Stimulated activated CD4-positive, alpha-beta T cell treated with anti-CD3 and anti-CD28 coated beads, Interleukin-1b, Interleukin-23, amount 100 ng/mL, for 24 hours (primary cell): ENCODE results near the gene CCL24.
"Not testable (repeated sequence)": the region's sequence is repeated elsewhere in the genome, so short reads cannot be mapped to it uniquely, and the experiment has no call there.

Experiments
- DNase-seq, 4 experiments: peaks; one replicate each; pipeline ENCODE4 v3.0.0-alpha.2; 2020; ENCODE audit warnings: low read depth in 4 of 4, low spot score in 1 of 4

Gene CCL24

DNA sequence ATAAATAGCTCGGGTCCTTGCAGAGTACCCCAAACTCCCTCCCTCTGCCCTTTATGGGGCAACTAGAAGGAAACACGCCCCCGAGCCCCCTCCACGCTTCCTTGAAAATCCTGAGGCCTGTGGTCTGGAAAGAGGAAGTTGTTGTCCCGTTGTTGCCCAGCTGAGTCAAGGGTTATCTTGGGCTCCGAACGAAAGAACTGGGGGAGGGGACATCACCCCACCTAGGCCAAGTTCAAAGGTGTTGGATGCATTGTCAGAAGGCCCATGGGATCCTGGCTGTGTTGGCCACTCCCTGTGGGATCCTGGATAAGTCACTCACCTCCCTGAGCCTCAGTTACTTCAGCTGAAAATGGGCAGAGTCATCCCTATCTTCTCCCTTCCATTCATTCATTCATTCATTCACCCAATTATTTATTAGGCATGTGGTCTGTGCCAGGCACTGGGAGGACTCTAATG is at the start of gene CCL24:
CCL24 (minus strand) TSS at position 26 of the 456 bp plus-strand sequence. CDS start 91 bp downstream, outside the sequence.
- DNase-seq, result no peak

DNA sequence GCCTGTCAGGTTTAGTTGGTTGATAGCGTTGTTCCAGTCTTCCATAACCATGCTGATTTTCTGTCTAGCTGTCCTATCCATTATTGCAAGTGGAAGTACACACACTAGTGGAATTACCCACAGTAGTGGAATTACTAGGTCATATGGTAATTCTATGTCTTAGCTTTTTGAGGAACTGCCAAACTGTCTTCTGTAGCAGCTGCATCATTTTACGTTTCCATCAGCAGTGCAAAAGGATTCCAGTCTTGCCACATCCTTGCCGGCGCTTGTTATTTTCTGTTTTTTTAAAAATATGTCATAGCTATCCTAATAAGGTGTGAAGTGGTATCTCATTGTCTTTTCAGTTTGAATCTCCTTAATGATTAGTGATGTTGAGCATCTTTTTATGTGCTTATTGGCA is 48.0 kb upstream of the CCL24 start:
- DNase-seq, result no peak

- no peak for DNase-seq
Measured at GRCh38 chr7:75858410-75858809, 44.8 kb upstream of the CCL24 start.

GRCh38 chr7:75856536-75856935 is 42.9 kb upstream of the CCL24 start:
- no peak for DNase-seq

DNA sequence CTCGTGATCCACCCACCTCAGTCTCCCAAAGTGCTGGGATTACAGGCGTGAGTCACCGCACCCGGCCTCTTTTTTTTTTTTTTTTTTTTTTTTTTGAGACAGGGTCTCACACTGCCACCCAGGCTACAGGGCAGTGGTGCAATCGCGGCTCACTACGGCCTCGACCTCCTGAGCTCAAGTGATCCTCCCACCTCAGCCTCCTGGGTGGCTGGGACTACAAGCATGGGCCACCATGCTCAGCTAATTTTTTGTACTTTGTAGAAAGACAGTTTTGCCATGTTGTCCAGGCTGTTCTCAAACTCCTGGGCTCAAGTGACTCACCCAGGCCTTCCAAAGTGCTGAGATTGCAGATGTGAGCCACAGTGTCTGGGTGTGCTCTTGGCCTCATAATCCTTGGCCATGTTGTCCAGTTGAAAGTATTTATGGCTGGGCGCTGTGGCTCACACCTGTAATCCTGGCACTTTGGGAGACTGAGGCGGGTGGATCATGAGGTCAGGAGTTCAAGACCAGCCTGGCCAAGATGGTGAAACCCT is 41.3 kb upstream of the CCL24 start:
- DNase-seq, result not testable (repeated sequence)

DNA sequence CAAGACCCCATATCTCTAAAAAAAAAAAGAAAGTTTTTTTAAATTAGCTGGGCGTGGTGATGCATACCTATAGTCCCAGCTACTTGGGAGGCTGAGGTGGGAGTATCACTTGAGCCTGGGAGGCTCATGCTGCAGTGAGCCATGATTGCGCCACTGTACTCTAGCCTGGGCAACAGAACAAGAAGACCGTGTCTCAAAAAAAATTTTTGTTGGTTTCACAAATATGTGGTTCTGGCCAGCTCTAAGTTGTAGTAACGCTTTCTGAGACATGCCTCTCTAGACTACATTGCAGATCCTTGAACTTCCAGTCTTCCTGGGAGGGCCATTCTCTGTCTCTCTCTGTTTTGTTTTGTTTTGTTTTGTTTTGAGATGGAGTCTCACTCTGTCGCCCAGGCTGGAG is 40.6 kb upstream of the CCL24 start:
- DNase-seq, result no peak

GRCh38 chr7:75850235-75850634 is 36.6 kb upstream of the CCL24 start:
- no peak for DNase-seq

DNA sequence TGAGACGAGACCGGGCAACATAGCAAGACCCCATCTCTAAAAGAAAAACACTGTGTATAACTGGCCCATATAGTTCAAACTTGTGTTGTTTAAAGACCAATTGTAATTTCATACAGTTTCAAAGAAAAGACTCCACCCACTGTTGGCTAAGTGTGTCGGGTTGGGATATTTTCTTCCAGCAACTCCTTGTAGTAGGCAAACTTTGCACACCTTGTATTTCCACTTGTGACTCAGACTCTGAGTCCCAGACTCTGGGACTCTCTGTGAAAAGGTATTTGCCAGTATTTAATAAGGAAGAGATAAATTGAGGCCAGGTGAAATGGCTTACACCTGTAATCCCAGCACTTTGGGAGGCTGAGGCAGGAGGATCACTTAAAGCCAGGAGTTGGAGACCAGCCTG is 36.0 kb upstream of the CCL24 start:
- DNase-seq, result no peak

- DNase-seq, result no peak
Measured at GRCh38 chr7:75847707-75848106, 34.1 kb upstream of the CCL24 start.

DNA sequence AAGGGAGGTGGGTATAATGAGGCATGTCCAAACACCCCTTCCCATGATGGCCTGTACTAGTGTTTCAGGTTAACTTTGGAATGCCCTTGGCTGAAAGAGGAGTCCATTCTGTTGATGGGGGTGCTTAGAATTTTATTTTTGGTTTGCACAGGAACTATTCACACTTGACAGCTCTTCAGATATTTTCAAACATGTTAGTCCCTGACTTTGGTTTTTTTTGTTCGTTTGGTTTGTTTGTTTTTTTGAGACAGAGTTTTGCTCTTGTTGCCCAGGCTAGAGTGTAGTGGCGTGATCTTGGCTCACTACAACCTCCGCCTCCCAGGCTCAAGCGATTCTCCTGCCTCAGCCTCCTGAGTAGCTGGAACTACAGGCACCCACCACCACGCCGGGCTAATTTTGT is 31.5 kb upstream of the CCL24 start:
- not testable (repeated sequence) for DNase-seq

DNA sequence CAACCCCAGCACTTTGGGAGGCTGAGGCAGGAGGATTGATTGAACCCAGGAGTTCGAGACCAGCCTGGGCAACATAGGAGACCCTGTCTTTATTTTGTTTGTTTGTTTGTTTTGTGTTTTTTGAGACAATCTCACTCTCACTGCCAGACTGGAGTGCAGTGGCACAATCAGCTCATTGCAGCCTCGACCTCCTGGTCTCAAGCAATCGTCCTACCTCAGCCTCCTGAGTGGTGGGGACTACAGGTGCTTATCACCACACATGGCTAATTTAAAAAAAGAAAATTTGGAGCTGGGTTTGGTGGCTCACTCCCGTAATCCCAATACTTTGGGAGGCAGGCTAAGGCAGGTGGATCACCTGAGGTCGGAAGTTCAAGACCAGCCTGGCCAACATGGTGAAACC is 30.6 kb upstream of the CCL24 start:
- no peak for DNase-seq

DNA sequence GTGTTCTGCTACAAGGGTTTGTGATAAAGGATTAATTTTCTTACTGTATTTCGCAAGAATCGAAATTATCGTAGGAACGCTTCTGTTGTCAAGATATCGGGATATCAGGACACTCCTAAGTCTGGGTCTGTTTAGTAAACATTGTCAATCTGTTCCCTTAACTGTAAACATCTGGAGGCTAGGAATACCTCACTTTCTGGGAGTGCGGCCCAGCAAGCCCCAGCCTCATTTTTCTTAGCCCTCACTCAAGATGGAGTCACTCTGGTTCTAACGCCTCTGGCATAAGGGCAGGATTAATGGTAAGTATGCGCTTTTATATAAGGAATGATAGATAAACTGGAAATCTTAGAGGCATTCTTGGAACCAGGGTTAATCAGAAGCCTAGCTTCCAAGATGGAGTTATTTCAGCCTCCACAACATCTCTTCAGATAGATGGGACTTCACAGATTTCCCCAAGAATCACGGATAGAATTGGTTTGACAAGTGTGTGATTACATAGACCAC is 30.1 kb upstream of the CCL24 start:
- no peak for DNase-seq

- peak in 3 of 4 experiments; percentile 12 to 20 (median 19) for DNase-seq
Measured at GRCh38 chr7:75842836-75843446, 29.3 kb upstream of the CCL24 start.

DNA sequence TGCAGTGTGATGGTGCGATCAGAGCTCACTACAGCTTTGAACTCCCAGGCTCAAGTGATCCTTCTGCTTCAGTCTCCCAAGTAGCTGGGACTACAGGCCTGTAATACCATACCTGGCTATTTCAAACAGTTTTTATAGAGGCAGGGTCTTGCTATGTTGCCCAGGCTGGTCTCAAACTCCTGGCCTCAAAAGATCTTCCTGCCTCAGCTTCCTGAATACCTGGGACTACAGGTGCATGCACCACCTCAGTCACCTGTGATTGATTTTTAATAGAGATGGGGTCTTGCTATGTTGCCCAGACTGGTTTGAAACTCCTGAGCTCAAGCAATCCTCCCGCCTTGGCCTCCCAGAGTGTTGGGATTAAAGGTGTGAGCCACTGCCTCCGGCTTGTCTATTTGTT is 26.4 kb upstream of the CCL24 start:
- DNase-seq, result no peak

- not testable (repeated sequence) for DNase-seq
Measured at GRCh38 chr7:75838281-75838930, 24.8 kb upstream of the CCL24 start.

DNA sequence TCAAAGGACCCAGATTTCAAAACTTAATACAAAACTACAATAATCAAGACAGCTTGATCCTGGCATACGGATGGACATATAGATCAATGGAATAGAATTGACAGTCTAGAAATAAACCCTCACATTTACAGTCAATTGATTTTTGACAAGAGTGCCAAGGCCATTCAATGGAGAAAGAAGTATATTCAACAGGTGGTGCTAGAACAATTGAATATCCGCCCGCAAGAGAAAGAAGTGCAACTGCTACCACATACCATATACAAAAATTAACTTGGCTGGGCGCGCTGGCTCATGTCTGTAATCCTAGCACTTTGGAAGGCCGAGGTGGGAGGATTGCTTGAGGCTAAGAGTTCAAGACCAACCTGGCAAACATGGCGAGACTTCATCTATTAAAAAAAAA is 23.2 kb upstream of the CCL24 start:
- DNase-seq, result no peak

DNA sequence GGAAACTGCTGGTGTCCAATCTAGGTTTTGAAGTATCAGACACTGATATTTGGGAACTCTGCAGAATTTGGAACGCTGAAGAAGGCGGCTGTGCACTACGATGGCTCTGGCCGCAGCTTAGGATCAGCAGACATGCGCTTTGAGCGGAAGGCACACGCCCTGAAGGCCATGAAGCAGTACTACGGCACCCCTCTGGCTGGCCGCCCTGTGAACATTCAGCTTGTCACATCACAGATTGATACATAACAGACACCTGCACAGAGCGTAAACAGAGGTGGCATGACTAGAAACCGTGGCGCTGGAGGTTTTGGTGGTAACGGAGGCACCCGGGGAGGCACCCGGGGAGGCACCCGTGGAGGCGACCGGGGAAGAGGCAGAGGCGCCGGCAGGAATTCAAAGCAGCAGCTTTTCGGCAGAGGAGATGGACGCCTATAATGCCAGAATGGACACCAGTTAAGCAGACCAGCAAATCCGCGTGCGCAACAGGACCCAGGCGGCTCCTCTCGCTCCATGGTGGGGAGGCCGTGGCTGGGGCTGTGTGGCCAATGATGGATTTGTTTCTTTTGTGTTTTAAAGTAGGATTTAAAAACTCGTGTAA is 22.2 kb upstream of the CCL24 start:
- DNase-seq, result no peak

DNA sequence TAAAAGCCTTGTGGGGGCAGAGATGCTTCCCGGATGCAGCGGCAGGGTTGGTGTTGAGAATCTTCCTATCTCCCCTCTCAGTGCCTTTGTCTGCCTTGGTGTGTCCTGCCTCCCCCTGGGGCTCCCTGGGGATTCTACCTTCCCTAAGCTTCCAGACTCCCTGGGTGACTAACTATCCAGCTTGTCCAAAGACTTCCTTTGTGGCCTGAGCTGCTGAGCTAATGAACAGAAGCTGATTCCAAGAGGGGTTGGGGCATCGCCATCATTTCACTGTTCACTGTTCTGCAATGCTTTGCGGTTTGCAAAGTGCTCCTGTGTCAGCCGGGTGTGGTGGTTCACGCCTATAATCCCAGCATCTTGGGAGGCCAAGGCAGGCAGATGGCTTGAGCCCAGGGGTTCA is 20.1 kb upstream of the CCL24 start:
- DNase-seq, result not testable (repeated sequence)

GRCh38 chr7:75830978-75831377 is 17.4 kb upstream of the CCL24 start:
- DNase-seq, result no peak

DNA sequence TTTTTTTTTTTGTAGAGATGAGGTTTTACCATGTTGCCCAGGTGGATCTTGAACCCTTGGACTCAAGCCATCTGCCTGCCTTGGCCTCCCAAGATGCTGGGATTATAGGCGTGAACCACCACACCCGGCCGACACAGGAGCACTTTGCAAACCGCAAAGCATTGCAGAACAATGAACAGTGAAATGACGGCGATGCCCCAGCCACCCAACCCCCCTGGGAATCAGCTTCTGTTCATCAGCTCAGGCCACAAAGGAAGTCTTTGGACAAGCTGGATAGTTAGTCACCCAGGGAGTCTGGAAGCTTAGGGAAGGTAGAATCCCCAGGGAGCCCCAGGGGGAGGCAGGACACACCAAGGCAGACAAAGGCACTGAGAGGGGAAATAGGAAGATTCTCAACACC is 16.1 kb upstream of the CCL24 start:
- DNase-seq, result not testable (repeated sequence)

DNA sequence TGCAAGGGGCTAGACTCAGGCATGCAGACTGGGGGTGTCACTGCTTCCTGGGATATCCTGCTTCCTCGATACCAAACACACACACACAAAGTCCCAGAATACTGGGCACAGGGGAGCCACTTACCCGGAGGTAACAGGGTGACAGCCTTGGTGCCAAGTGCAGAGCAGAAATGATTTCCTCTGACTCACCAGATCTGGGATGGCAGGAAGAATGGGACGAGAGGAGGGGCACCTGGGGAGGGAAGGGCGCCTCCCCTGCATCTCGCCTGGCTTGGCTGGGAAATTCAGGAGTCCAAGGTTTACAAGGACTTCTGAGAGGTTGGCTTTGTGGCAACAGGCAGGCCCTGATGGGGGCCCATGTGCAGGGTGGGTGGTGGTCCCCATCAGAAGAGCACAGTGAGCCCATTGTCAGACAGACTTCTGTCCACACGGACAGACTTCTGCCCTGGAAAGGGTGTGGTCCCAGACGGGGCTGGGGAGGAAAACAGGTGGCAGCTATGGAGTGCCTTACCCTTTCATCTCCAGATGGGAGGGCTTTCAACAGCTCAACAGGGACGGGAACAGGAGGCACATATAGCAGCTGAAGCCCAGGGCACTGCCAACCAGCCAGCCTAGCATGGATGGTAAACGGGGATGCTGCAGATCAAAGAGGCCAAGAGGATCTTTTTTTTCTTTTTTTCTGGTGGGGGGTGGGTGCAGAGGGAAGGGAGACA is 9.7 kb upstream of the CCL24 start:
- DNase-seq, result no peak
